Right hindlimb (tissue), 1 donor: ENCODE data around the gene CCDC91.
"Not testable (repeated sequence)": the region's sequence is repeated elsewhere in the genome, so short reads cannot be mapped to it uniquely, and the experiment has no call there.

Source experiments
- DNase-seq: peaks from one replicate; pipeline ENCODE4 v3.0.0-alpha.2; 2018

The CCDC91 gene

DNA sequence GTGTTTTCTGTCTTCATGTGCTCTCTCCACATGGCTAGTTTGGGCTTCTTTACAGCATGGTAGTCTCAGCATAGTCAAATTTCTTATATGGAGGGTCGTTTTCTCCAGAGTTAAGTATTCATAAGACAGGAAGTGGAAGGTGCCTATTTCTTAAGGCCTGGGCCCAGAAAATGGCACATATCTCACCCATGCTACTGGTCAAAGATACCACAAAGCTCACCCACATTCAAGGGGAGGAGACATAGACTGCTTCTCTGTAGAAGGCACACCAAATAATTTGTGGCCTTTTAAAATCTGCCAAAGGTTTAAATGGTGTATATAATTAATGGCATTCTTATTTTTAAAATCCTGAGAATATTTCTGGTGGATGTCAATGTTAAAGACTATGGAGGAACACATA is 44.8 kb downstream of the CCDC91 start:
- no peak for DNase-seq

DNA sequence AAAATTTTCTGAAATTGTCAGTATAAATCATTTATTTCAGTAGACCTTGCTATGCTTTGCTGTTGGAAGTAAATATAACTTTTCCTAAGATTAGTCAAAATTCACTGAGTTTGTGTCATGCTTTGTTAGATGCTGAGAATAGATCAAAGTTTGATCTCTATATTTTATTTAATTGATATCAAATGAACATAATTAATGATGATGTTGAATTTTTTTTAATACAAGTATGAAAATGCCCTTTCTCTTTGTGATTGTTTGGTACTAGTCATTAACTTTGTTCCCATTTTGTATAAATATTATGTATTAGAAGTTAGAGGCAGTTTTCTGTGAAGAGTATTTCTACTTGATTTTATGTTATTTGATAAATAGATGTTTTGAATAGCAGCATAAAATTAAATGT is 45.7 kb downstream of the CCDC91 start:
- DNase-seq: no peak

DNA sequence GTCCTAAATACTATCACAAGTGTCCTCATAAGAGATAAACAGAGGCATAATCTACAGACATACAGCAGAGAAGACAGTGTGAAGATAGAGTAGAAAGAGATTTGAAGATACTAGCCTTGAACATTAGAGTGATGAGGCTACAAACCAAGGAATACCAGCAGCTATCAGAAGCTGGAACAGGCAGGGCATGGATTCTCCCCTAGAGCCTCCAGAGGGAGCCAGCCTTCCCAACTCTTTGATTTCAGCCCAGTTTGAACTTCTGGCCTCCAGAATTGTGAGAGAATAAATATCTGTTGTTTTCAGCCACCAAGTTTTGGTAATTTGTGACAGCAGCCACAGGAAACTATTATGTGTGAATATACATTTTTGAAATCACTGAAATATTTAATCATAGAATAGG is 47.2 kb downstream of the CCDC91 start:
- no peak for DNase-seq

DNA sequence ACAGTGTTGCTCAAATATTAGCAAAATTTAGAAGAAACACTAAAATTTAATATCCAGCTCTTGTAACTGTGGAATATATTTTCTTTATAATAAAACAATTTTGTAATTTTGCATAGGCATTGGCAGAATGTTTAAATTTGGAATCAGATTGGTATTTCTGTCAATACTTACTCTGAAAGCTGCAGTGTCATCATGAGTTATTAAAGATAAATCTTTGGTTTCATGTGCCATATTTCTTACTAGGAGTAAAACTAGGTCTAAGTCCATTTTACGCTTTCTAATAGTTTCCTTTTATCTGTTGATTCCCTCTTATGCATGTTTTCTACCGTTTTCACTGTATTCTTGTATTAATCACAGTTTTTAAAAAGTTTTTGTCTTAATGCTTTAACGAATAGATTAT is 49.7 kb downstream of the CCDC91 start:
- DNase-seq: no peak

DNA sequence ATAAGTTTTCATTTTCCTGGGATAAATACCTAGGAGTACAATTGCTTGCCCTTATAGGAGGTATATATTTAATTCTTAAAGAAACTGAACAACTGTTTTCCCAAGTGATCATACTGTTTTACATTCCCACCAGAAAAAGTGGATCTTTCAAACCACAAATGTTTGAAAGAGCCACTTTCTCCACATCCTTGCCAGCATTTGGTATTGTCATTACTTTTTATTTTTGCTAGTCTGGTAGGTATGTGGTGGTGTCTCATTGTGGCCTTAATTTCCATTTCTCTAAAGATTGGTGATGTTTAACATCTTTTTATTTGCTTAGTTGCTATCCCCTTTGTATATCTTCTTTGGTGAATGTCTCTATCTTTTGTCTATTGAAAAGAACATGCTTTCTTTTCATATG is 50.6 kb downstream of the CCDC91 start:
- DNase-seq: no peak

DNA sequence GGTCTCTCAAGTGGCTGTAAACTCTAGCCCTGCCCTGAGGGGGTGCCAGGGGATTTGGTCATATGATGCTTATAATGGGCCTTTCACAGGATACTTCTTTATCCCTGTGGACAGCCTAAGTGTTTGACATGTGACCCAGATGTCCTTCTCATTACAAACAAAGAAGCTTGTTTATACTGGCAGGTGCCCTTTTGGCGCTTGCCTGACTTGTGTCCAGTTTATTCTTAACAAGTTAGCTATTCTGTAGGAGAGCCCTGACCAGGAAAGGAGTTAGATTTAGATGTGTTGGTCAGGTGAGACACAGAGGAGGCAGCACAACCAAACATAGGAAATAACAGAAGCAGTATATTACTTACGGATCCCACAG is 51.9 kb downstream of the CCDC91 start:
- DNase-seq: no peak

DNA sequence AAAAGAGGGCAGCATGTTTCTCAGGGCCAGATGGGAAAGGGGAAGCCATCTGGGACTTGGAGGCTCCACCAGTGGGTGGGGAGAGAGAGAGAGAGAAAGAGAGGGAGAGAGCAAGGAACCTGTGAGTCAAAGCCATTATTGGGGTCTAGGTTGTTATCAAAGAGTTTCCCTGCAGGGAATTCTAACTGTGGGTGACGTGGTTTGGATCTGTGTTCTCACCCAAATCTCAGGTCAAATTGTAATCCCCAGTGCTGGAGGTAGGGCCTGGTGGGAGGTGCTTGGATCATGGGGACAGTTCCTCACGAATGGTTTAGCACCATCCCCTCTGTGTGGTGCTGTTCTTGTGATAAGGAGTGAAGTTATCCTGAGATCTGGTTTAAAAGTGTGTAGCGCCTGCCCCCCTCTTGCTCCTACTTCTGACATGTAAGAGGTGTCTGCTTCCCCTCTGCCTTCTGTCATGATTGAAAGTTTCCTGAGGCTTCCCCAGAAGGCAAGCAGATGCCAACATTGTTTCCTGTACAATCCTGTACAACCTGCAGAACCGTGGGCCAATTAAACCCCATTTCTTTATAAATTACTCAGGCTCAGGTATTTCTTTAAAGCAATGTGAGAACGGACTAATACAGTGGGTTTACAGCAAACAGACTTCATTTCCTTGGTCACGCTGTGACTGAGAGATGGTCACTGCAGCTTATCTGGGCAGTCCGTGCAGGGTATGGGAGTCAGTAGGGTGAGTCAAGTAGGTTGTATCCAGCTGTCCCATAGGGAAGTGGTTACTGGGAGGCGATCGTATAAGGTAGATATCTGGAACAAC is 52.4 kb downstream of the CCDC91 start:
- no peak for DNase-seq

DNA sequence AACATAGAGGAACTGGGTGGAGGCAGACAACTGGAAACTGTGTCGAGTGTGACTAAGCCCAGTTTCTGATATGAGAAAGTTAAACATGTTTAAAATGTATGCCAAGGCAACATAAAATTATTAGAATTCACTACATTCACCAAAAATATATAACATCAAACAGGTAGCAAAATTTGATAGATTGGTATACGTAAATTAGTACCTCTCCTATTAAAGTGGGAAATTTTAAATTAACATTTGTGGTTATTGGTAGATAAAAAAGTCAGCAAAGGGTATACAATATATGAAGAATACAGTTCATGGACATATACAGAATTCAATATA is 53.0 kb downstream of the CCDC91 start:
- no peak for DNase-seq

DNA sequence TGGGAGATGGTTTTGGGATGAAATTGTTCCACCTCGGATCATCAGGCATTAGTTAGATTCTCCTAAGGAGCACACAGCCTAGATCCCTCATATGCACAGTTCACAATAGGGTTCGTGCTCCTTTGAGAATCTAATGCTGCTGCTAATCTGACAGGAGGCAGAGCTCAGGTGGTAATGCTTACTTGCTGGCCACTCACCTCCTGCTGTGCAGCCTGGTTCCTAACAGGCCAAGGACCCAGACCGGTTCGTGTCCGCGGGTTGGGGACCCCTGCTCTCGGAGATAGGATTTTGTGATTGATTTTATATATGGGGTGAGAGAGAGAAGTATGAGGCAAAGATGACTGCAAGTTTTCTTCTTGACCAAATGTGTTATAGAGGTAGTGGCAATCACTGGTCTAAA is 57.5 kb downstream of the CCDC91 start:
- DNase-seq: no peak

DNA sequence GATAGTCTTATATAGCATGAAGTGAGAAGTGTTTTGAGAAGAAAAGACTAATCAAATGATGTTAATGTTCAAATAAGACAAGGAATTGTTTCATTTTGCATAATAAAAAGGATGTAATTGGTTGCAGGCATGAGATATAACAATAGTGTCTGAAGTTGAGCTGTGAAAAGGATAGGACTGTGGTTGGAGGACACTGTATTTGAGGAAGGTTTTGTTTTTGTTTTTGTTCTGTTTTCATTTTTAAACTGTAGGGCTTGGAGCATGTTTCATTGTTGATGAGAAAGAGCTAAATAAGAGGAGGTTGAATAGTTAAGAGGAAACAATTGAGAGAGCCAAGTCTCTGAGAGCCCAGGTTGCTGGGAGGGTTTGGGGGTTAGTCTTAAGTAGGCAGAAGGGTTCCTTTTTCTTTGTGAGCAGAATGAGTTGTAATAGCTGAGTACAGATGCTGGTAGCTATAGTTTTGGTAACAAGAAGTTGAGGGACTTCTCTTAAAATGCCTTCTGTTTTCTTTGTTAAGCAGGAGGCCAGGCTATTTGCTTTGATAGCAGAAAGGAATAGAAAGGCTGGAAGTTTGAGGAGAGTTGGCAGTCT is 58.4 kb downstream of the CCDC91 start:
- no peak for DNase-seq

DNA sequence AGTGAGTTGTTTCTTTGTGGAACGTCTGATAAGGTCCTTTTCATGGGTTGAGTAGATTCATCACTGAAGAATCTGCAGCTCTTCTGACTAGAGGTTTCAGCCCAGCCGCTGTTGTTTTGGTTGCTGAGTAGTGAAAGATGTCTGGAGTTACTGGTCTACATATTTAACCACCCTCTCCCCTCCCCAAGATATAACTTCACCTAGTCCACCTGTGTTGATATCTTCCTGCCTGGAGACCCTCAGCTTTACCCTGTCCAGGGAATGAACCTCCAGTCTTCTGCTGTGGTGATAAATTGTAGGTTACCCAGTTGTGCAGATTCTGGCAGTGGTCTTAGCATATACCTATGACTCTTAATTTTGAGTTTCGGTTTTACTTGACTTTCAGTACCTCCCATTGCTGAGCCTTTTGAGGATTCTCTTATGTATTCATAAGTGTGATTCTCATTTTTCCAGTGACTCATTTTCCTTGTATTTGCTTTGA is 62.9 kb downstream of the CCDC91 start:
- no peak for DNase-seq

DNA sequence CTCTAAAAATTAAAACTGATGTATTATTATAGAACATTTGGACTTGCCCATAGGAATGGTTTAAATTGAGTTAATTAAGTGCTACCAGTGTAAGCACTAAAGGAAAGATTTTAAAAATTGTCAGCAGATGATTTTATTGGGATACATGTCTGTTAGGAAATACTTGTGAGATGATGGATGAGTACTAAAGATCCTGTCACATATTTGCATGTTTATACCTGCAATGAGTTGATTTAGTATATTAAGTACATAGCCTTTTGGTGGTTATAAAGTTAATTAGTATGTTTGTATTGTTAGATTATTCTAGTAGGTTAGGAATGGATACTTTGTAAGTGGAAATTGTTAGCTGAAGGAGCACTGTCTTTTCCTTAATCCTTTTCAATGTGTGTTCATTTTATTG is 67.2 kb downstream of the CCDC91 start:
- DNase-seq: no peak

DNA sequence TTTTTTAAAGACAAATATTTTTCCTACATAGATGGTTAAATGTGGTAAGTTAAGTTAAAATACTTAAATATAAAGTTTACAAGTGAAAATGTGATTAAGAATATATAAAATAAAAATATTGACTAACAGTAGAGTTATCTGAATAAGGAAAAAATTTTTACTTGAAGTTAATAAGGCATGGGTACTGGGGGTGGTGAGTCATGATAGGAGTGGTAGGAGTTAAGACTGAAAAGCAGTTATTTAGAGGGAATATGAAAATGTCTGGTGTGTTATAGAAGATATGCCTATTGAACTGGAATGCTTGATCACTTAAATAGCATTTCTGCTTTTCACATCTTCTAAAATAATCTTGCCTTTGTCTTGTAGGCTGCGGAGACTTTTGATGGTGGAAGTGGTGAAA is 68.7 kb downstream of the CCDC91 start:
- DNase-seq: no peak

DNA sequence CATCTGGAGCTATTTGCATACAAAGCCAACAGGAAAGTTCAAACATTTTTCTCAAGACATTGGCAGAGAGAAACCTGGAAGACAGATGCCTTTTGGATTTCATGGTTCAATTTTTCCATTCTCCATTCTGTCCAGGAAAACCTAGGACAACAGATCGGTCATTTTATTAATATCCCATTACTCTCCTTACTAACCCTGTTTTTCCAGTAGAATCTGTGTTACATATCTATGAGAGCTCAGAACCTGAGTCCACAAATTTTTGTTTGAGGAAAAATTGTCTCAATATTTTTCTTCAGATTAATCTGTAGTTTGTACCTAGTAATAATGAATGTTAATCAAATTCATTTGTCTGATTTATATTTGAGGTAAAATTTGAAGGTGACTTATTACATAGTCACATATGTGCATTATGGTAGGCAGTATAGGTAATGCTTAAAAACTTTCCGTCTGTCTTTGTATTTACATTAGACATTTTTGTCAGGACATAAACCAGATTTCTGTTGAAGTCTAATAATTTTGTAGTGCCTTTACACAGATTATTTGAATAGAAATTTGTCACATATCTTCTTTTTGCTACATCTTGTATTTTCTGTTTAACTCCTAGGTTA is 75.3 kb downstream of the CCDC91 start:
- DNase-seq: no peak

DNA sequence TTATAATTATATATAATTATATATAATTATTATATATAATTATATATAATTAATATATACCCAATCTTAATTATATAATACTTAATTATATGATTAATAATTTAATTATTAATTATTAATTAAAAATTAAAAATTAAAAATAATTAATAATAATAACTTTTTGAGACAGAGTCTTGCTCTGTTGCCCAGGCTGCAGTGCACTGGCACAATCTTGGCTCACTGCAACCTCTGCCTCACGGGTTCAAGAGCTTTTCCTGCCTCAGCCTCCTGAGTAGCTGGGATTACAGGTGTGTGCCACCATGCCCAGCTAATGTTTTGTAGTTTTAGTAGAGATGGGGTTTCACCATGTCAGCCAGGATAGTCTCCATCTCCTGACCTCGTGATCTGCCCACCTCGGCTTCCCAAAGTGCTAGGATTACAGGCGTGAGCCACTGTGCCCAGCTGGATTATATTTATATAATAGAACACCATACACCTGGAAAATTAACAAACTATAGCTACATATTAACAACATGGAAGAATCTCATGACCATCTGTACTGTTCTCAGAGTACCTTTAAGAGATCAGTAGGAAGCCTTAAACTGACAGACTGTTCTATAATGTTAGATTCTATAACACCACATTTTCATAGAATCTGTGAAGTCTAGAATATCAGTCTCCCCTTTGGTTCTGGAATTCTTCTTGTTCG is 77.8 kb downstream of the CCDC91 start:
- DNase-seq: not testable (repeated sequence)

DNA sequence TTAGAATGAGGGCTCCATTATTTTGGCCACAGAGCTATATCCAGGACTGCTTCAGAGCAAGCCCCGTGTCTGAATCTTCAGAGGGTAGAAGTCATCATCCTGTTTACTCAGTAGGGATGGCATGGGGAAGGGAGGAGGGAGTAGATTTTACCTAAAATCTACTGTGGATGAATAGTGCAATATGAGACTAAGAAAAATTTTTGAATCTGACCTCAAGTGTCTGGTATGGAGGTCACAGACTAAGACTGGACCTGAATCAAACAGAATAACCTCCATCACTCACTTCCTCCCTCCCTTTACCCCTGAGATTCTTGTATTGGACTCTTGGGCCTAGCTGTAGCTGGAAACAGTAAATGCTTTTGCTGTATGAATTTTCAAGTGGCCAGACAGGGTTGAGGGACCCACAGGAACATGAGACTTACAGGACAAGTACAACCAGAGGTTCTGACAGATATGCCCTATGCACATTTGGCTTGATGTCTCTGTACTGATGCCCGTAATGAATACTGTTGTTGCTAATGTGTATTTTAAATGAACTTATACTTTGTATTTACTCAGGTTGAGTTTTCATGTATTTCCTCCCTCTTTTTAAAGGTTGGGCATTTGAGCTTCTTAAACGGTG is 78.5 kb downstream of the CCDC91 start:
- no peak for DNase-seq

DNA sequence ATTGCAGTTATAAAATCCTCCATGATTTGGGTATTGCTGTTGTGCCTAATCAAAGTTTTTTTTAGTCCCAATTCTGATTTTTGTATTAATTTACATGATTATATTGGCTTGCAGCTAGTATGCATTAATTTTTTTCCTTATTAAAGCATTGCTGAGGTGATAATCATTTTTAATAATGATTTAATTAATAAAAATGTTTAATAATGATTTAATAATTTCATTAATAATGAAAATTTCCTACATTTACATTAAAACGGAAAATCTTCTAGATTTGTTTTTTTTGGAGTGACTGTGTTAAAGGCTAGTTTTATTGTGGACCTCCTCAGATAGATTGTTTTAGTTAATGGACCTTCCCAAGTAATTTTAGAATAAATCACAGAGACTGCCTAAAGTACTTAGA is 79.6 kb downstream of the CCDC91 start:
- no peak for DNase-seq

DNA sequence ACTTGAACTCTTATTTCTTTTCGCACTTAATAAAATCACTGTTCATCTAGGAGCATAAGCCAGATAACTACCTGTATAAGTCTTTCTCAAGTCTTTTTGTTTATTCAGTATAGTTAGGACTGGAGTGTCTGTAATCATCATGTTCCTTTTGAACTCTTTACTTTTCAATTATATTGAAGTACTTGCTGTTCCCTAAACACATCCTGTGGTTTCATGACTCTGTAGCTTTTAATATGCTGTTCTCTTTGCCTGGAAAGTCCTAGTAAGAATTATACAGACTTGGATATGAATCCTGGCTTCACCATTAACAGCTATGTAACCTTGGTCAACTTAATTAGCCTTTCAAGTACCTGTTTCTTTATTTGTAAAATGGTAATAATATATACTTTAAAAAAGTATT is 88.2 kb downstream of the CCDC91 start:
- no peak for DNase-seq

DNA sequence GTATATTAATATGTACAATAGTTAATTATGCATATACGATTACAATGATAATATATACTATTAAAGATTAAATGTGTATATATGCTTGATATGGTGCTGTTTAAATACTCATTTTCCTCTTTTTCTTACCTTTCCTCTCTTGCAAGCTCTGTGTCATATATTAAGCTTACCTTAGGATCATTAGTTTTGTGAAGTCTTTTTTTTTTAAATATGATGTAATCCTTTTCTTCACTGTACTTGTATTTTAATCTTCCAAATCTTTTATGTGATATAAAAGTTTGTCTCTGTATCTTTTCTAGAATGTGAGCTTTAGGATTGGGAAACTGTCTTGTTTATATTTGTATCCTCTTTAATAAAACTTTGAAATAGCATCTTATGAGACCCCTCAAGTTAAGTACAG is 88.7 kb downstream of the CCDC91 start:
- no peak for DNase-seq

DNA sequence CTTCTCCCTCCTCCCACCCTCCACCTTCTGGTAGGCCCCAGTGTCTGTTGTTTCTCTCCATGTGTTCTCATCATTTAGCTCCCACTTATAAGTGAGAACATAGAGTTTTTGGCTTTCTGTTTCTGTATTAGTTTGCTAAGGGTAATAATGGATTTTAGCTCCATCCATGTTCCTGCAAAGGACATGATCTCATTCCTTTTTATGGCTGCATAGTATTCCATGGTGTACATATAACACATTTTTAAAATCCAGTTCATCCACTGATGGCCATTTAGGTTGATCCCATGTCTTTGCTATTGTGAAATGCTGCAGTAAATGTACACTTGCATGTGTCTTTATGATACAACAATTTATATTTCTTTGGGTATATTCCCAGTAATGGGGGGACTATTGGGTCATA is 96.1 kb downstream of the CCDC91 start:
- no peak for DNase-seq

DNA sequence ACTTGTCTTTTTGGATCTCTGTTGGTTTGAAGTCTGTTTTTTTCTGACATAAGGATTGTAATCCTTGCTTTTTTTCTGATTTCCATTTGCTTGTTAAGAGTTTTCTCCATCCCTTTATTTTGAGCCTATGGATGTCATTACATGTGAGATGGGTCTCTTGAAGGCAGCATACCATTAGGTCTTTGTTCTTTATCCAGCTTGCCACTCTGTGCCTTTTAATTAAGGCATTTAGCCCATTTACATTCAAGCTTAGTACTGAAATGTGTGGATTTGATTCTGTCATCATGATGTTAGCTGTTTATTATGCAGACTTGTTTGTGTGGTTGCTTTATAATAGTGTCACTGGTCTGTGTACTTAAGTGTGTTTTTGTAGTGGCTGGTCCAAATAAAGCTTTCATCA is 100.0 kb downstream of the CCDC91 start:
- no peak for DNase-seq

DNA sequence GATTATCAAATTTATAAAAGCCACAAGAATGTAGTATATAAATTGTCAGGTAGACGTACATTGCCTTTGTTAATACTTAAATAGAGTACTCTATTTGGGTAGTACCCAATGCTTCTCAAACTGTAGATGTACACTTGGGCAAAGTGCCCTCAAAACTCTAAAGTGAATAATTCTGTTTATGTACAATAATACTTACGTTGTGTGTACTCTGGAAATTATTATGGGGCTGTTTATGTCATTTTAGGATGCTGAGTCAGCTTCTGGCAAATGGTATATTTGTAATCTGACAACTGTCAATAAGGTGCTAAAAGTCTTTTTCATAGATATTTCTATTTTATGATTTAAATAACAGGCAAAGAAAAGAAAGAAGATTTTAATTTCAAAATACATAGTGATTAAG is 102.4 kb downstream of the CCDC91 start:
- DNase-seq: no peak

DNA sequence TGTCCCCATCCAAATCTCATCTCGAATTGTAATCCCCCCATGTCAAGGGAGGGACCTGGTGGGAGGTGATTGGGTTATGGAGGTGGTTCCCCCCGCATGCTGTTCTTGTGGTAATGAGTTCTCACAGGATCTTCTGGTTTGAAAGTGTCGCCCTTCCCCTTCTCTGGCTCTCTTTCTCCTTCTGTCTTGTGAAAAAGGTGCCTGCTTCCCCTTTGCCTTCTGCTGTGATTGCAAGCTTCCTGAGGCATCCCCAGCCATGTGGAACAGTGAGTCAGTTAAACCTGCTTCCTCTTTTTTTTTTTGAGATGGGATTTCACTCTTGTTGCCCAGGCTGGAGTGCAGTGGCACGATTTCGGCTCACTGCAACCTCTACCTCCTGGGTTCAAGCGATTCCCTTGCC is 104.0 kb downstream of the CCDC91 start:
- DNase-seq: no peak

DNA sequence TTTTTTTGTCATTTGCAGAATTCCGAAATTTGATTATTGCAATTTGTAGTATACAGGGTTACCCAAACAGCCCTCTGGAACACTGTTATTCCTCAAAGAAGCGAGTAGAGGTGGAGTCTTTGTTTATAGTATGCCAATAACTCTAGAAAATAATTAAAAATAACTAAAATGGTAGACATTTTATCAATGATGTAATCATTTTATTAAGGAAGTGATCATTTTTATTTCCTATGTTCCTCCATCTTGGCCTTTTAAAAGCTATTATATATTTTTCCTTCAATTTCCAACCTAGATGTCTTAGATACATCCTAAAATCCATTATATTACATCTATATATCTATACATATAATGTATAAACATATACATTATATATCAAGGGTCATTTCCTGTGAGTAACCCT is 106.0 kb downstream of the CCDC91 start:
- no peak for DNase-seq
